GM19468 (cell line): ENCODE measurements around the gene CCL17.
A peak's percentile ranks its signal among the peaks of the same experiment; 100 is the strongest.
"Not testable (repeated sequence)": the region's sequence is repeated elsewhere in the genome, so short reads cannot be mapped to it uniquely, and the experiment has no call there.

Experiments used
- ATAC-seq: cut with Tn5 transposase; IDR thresholded peaks from one replicate; pipeline ENCODE4 v1.9.1; 2021; ENCODE audit warnings: mild to moderate bottlenecking, moderate library complexity, moderate number of reproducible peaks; ENCODE audit not compliant: unreplicated experiment; ENCODE audit errors: extremely low read depth

Gene CCL17

DNA sequence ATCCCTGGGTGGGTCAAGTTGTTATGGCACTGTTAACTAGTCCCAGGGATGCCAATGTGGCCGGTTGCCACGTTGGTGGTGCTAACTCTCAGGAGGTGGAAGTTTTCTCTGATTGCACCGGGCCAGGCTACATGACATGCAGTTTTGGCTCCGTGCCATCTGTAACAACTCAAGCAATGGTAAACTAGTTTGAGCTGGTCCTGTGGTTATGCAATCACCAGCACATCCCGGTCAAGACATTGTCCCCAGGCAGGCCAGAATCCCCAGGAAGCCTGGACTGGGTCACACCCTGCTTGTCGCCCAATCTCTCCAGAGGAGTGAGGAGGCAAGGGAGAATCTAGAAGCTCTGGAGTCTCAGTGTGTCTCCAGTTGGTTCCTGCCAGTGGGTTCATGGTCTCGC, 10.1 kb upstream of the CCL17 start:
- ATAC-seq, result no peak

GRCh38 chr16:57395026-57395425, 9.5 kb upstream of the CCL17 start:
- no peak for ATAC-seq

- ATAC-seq, result no peak
Measured at GRCh38 chr16:57396786-57397185, 7.8 kb upstream of the CCL17 start.

- not testable (repeated sequence) for ATAC-seq
Measured at GRCh38 chr16:57397493-57397892, 7.1 kb upstream of the CCL17 start.

GRCh38 chr16:57401943-57402640, 2.5 kb upstream of the CCL17 start:
- no peak for ATAC-seq

GRCh38 chr16:57405097-57405496, 530 bp downstream of the CCL17 start:
- no peak for ATAC-seq

DNA sequence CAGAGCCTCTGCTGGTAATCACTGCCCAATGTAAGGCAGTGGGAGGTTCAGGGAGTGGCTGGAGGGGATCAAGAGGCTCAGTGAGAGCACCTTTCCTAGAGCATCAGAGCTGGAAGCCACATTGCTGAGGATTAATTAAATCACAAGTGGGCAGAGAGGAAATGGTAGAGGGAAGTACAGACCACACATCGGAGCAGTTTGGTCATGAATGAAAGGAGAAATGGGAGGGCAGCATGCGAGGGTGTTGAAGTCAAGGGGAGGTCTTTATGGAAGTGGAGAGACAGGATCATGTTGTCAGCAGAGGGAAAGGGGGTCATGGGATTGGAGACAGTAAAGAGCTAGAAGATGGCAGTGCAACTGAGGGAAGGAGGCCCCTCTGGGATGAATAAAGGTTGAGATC, 2.3 kb downstream of the CCL17 start:
- ATAC-seq, result no peak

DNA sequence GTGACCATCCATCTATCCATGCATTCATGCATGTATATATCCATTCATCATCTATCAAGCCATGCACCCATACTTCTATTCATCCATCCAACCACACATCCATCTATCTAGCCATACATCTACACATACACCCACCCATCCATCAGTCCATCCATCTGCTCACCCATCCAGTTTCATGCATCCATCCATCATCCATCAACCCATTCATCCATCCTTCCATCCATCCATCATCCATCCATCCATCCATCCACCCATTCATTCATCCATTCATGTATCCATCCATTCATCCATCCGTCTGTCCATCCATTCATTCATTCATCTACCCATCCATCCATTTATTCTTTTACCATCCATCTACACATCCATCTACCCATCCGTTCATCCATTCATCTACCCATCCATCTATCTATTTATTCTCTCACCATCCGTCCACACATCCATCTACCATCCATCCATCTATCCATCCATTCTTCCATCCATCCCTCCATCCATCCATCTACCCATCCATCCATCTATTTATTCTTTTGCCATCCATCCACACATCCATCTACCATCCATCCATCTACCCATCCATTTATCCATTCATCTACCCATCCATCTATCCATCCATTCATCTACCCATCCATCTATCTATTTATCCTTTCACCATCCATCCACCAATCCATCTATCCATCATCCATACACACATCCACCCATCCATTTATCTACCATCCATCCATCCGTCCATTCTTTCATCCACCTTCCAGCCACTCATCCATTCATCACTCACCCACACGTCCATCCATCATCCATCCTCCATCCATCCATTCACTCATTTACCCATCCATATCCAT, 3.2 kb downstream of the CCL17 start:
- no peak for ATAC-seq

DNA sequence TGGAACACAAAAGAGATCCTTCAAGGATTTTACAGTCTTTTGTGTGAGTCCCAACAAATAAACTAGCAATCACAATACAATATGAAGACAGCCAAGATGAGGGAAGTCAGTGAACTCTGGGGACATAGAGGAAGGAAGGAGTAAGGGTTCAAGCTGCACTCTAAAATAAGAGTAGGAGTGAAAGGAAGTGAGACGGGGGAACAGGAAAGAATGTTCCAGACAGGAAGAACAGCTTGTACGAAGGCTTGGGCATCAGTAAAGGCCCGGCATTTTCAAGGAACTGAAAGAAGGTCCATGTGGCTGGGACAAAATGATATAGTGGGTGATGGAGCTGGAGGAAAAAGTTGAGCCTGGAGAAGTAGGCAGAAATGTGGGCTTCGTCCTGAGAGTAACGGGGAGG, 4.5 kb downstream of the CCL17 start:
- no peak for ATAC-seq

DNA sequence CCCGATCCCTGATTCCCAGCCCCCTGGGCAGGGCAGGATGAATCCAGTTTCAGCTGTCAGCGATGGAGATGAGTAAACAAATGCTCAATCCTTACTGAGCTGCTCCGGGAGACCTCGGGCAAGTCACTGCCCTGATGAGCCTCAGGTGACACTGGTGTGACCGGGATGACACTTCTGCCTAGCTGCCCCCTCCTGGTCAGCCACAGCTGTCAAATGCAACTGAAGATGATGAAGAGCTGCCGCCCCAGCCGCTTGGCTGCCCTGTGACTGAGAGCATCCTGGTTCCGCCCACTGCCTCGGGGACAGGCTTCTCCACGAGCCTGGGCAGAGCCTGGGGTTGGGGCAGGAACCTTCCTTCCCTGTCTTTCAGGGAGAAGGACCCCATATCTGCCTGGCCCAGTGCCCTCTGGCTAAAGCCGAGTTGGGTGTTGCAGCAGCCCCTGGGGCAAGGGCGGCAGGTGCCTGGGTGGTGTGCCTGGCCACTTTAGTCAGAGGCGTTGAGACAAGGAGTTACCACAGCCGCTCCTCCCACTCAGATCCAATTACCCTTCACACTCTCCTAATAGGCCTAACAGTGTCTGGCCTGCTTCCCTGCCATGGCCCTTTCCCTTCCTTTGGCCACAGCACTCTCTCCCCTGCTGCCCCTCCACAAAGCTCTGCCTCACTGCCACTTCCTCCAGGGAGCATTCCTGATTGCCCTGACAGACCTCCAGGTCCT, 5.5 kb downstream of the CCL17 start:
- no peak for ATAC-seq

DNA sequence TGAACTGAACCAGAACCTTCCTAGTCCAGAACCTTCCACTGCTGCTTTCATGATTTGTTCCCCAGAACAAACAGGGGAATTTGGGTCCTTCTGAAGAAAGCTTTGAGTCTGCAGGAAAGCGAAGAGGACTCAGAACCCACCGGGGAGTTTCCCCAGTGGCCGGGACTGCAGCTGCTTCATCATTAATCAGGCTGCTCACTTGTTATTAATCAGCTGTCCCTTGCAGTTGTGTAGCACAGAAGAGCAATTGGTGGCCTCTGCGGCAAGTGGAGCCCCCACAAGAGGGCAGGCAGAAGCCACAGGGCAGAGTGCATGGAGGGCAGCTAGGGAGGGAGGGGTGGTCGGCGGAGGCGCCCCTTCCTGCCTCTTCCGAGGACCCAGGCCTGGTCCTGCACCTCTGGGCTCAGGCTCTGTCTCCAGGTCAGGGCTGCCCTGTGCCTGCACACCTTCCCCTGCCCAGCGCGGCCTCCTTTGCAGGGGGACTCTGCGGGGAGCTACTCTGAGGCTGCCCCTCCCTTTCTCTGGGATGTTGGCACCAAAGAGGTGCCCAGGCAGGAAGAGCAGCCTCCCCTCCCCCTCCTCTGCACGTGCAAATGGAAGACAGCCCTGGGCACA, 6.9 kb downstream of the CCL17 start:
- ATAC-seq, result no peak

GRCh38 chr16:57412584-57412983, 8.0 kb downstream of the CCL17 start:
- ATAC-seq, result no peak

GRCh38 chr16:57413301-57413730, 8.7 kb downstream of the CCL17 start:
- peak; percentile 37 for ATAC-seq

DNA sequence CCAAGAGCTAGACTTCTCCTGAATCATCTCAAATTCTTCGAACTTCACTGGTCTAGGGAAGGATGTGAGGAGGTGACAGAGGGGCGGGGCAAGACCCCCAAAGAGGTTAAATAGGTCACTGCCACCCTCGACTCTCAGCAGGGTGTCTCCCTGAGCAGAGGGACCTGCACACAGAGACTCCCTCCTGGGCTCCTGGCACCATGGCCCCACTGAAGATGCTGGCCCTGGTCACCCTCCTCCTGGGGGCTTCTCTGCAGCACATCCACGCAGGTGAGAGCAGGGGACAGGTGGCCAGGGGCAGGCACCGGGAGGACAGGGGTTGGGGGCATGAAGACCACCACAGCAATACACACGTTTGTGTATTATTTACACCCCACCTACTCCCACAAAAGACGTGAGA, 9.2 kb downstream of the CCL17 start:
- no peak for ATAC-seq

DNA sequence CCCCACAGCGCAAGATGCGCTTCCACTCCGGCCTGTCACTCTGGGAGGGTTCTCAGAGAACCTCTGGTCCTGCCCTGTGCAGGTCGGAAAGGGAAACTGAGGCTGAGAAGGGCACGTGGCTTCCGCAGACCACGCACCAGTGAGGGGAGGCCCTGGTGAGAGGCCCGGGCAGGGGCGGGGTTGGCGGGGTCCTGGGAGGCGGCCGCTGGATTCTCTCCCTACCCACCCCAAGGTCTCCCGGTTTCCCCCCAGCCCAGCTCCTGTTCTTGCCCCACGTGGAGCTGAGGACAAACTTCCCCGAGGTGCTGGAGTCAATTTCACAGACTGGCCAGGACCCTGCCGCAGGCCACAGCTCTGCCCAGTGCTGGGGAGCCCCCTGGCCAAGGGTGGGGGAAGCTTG, 11.5 kb downstream of the CCL17 start:
- no peak for ATAC-seq

DNA sequence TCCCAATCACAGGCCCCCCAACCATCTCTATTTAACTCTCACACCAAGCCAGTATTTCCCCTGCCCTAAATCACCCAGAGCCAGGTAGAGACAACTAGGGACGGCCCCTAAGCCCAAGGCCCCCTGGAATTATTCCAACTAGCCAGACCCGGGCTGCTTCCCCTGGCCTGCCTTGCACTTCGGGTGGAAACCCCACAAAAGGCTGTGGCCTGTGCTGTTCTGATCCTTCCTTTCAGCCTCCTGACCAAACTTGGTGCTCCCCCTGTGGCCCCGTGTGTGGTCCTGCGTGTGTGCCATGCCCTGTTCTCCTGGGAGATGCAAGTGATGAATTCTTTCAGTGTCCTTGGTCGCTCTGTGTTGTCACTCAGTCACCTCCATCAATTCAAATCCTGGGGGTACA, 14.9 kb downstream of the CCL17 start:
- ATAC-seq, result no peak

- ATAC-seq, result no peak
Measured at GRCh38 chr16:57422026-57422944, 17.7 kb downstream of the CCL17 start.

DNA sequence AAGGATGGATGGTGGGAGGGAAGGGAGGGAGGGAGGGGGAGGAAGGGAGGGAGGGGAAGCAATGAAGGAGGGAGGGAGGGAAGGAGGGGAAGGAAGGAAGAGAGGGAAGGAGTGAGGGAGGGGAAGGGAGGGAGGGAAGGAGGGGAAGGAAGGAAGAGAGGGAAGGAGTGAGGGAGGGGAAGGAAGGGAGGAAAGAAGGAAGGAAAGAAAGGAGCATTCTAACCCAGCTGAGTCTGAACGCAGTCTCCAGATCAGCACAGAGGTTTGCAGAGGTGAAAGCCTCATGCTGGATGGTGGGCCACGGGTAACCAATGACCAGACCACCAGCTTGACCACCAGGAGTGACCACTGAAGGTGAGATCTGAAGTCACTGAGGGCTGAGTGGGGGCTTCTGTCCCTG, 18.6 kb downstream of the CCL17 start:
- no peak for ATAC-seq

- ATAC-seq, result no peak
Measured at GRCh38 chr16:57424583-57424982, 20.0 kb downstream of the CCL17 start.

GRCh38 chr16:57426356-57426755, 21.8 kb downstream of the CCL17 start:
- ATAC-seq, result no peak
